HG03135 (cell line): ENCODE results near the gene ZBTB16.

Source experiments
- ATAC-seq: cut with Tn5 transposase; IDR thresholded peaks from one replicate; pipeline ENCODE4 v1.9.1; 2021; ENCODE audit warnings: mild to moderate bottlenecking, moderate library complexity; ENCODE audit not compliant: unreplicated experiment

The ZBTB16 gene

GRCh38 chr11:114082415-114082748 lies 22.9 kb downstream of the ZBTB16 start:
- no peak for ATAC-seq

GRCh38 chr11:114082767-114083181 lies 23.3 kb downstream of the ZBTB16 start:
- no peak for ATAC-seq

- ATAC-seq, result no peak
Measured at GRCh38 chr11:114083391-114084252, 24.1 kb downstream of the ZBTB16 start.

GRCh38 chr11:114084414-114084813 lies 24.9 kb downstream of the ZBTB16 start:
- no peak for ATAC-seq

- no peak for ATAC-seq
Measured at GRCh38 chr11:114085965-114086793, 26.7 kb downstream of the ZBTB16 start.

GRCh38 chr11:114087025-114087424 lies 27.5 kb downstream of the ZBTB16 start:
- no peak for ATAC-seq

GRCh38 chr11:114088216-114088615 lies 28.7 kb downstream of the ZBTB16 start:
- ATAC-seq, result no peak

GRCh38 chr11:114088836-114089235 lies 29.3 kb downstream of the ZBTB16 start:
- ATAC-seq, result no peak

GRCh38 chr11:114089748-114090147 lies 30.2 kb downstream of the ZBTB16 start:
- no peak for ATAC-seq

GRCh38 chr11:114090225-114090910 lies 30.9 kb downstream of the ZBTB16 start:
- no peak for ATAC-seq

GRCh38 chr11:114090976-114091375 lies 31.5 kb downstream of the ZBTB16 start:
- no peak for ATAC-seq

GRCh38 chr11:114091516-114092397 lies 32.2 kb downstream of the ZBTB16 start:
- ATAC-seq, result no peak

- ATAC-seq, result no peak
Measured at GRCh38 chr11:114092478-114092877, 33.0 kb downstream of the ZBTB16 start.

GRCh38 chr11:114092953-114093352 lies 33.4 kb downstream of the ZBTB16 start:
- no peak for ATAC-seq

GRCh38 chr11:114094516-114094915 lies 35.0 kb downstream of the ZBTB16 start:
- no peak for ATAC-seq

GRCh38 chr11:114095899-114096298 lies 36.4 kb downstream of the ZBTB16 start:
- no peak for ATAC-seq

- no peak for ATAC-seq
Measured at GRCh38 chr11:114097832-114098231, 38.3 kb downstream of the ZBTB16 start.

GRCh38 chr11:114098927-114099326 lies 39.4 kb downstream of the ZBTB16 start:
- no peak for ATAC-seq

GRCh38 chr11:114099392-114100178 lies 40.1 kb downstream of the ZBTB16 start:
- no peak for ATAC-seq
